NCI-H2171 treated with DMSO at 0.1 percent for 48 hours (cell line): ENCODE results near the gene TLK1.
"Not testable (repeated sequence)": the region's sequence is repeated elsewhere in the genome, so short reads cannot be mapped to it uniquely, and the experiment has no call there.

Experiments
- DNase-seq: peaks from one replicate; lab custom pipeline; 2025; lab: John Stamatoyannopoulos, UW

The TLK1 gene

DNA sequence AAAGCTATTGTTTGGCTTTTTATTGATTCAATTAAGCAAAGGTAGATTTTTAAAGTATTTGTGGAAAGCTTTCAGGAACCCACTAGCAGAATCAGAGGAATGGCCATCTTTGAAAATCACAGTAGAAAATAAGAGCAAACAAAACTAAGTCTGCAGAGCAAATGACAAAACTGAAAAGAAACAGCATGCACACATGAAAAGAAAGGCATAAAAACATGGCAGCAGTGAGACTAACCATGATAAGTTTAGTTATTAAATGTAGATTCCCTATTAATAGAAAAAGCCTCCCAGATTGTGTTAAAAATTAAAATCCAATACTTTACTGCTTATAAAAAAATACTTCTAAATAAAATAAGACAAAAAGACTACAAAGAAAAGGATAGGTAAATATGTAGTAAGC, 9.1 kb upstream of the TLK1 start:
- DNase-seq: no peak

GRCh38 chr2:171169333-171169732, 8.6 kb upstream of the TLK1 start:
- DNase-seq: no peak

- DNase-seq: no peak
Measured at GRCh38 chr2:171167352-171167997, 6.8 kb upstream of the TLK1 start.

DNA sequence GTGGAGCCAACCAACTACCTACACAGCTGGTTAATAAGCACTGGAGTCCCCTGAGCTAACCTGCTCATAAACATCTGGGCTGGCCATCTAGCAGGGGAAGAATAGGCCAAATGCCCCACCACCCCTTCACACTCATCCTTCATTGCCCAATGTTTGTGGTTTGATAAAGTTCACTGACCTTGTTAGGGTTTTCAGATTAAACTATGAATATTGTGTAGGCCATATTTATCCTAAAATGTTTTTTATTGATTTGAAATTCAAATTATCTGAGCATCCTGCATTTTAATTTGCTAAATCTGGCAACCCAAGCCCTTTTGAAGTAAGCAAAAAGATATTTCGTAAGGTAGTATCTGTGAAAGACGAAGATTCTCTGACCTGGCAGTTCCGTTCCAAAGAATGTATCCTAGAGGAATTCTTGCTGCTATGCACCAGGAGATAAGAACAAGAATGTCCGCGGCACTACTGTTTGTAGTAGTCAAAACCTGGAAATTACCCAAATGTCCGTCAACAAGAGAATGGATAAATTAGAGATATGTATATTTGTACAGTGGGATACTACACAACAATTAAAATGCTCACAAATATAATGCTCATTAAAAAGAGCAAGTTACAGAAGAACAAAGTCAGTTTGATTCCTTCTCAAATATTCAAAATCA, 5.8 kb upstream of the TLK1 start:
- no peak for DNase-seq

- no peak for DNase-seq
Measured at GRCh38 chr2:171165967-171166327, 5.3 kb upstream of the TLK1 start.

DNA sequence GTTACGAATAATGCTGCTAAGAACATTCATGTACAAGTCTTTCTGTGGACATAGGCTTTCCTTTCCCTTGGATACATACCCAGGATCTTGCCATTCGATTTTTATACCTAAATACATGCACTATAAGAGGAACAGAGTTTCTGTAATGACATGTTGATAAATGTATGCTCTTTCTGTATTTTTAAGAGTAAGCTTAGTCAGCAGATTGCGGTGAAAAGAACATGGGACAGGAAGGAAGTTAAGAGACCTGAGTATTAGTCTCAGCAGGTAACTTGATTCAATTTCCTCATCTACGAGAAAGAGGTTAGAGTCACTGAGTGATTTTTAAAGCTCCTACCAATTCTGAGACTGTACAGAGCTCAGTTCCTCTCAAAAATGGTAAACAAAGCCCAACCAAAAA, 2.6 kb upstream of the TLK1 start:
- no peak for DNase-seq

DNA sequence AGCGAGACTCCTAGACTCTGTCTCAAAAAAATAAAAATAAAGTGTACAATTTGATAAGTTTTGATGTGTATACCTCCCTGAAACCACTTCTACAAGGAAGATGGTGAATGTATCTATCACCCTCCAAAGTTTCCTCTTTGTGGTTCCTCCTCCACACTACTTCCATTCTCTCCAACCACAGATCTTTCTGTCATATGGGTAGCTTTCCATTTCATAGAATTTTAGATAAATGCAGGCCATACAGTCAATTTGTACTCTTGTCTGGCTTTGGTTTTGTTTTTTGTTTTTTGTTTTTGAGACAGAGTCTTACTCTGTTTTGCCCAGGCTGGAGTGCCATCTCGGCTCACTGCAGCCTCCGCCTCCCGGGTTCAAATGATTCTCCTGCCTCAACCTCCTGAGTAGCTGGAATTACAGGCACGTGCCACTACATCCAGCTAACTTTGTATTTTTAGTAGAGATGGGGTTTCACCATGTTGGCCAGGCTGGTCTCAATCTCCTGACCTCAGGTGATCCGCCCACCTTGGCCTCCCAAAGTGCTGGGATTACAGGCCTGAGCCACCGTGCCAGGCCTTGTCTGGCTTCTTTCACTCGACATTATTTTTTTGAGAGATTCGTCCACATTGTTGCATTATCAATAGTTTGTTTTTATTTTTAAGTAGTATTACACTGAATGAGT, 2.0 kb upstream of the TLK1 start:
- not testable (repeated sequence) for DNase-seq

GRCh38 chr2:171160956-171161740, 455 bp upstream of the TLK1 start:
- DNase-seq: peak; percentile 84

GRCh38 chr2:171159372-171160118, 1.1 kb downstream of the TLK1 start:
- peak; percentile 73 for DNase-seq

- DNase-seq: peak; percentile 73
Measured at GRCh38 chr2:171158790-171159371, 1.8 kb downstream of the TLK1 start.

DNA sequence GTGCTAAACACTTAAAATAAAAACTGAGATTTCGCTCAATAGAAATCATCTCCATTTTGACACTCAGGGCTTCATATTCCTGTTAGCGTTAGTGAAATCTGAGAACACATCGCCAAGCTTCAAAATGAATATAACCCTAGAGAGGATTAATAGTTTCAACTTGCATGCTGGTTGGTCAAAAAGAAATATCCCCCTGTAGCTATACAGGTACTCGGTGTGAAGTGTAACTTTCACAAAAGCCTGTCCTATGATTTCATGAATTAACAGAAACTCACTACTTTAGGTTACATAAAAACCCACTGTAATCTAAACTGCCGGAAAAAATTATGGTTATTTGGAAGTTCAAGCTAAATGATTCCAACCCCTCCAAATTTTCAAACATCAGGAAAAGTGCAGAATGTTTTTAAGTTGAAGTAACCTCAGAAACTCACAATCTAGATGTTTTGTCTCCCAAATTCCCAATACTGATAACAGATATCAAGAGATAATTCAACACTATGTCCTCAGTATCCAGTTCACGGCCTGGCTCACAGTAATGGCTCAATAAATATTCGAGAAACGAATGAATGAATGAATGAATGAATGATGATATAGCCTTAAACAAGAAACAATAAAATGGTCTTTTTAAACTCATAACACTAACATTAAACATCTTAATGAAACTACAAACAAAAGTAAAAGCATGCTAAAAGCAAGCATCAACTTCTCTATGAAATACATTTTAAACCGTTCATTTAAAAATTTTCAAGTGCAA, 2.5 kb downstream of the TLK1 start:
- DNase-seq: peak; percentile 14

GRCh38 chr2:171157109-171157500, 3.6 kb downstream of the TLK1 start:
- DNase-seq: no peak

GRCh38 chr2:171154348-171154747, 6.3 kb downstream of the TLK1 start:
- no peak for DNase-seq

DNA sequence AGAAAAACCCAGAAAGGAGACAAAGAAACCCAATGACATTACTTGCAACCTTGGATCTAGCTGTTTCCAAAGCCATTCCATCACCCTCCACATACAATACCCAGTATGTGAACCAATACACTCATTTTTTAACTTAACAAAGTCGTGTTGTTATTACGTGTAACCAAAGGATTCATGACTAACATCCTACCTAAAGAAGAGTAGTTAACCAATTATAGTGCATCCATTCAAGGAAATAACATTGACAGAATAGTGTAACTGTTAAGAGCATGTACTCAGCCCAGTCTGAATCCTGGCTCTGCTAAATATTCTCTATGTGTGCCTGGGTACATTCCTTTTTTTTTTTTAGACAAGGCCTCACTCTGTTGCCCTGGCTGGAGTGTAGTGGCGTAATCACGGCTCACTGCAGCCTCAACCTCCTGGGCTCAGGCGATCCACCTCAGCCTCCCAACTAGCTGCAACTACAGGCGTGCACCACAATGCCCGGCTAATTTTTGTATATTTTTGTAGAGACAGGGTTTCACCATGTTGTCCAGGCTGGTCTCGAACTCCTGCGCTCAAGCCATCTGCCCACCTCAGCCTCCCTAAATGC, 9.9 kb downstream of the TLK1 start:
- DNase-seq: no peak

GRCh38 chr2:171149986-171150693, 10.6 kb downstream of the TLK1 start:
- no peak for DNase-seq

GRCh38 chr2:171149171-171149938, 11.3 kb downstream of the TLK1 start:
- no peak for DNase-seq

DNA sequence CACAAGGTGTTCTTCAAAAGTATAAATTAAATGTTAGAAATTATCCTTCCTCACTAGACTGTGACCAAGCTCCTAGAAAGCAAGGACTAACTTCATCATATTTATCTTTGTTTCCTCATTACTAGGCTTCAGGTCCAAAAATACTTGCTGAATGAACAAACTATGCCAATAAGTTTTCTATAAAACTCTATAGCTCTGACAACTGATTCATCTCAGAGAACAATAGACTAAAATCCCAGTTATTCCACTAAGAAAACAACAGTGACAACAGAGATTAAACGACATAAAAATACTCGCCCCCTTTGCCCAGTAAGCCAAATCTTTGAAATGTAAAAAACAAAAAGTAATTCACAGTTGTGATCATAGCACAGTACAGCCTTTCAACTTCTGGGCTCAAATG, 13.6 kb downstream of the TLK1 start:
- no peak for DNase-seq

GRCh38 chr2:171146633-171147032, 14.1 kb downstream of the TLK1 start:
- DNase-seq: no peak

DNA sequence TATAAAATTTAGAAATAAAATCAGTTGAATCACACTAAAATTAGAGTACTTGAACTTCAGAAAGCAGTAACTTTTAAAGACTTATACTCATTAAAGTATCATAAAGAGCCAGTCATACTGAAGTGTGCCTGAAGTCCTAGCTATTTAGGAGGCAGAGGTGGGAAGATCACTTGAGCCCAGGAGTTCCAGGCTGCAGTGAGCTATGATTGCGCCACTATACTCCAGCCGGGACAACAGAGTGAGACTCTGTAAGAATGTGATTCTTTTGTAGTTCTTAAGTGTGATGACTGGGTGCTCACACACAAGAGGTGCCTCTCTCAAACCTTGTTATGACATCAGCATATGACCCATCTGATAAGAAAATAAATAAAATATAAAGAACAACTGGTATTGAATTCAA, 14.6 kb downstream of the TLK1 start:
- no peak for DNase-seq
